HUES48 (cell line): ENCODE results near the gene KIF25.
"Not testable (repeated sequence)": the region's sequence is repeated elsewhere in the genome, so short reads cannot be mapped to it uniquely, and the experiment has no call there.

Experiments
- H3K27ac ChIP-seq: one replicate; pipeline ENCODE4 v1.7.0; 2013; ENCODE audit warnings: low read depth, low read length, inconsistent platforms
- H3K27me3 ChIP-seq: 2 replicates; pipeline ENCODE4 v1.6.1; 2013; ENCODE audit warnings: mild to moderate bottlenecking, low read length; ENCODE audit not compliant: control insufficient read depth, insufficient read depth
- H3K36me3 ChIP-seq: 2 replicates; pipeline ENCODE4 v1.6.1; 2013; ENCODE audit warnings: low read length; ENCODE audit not compliant: control insufficient read depth, insufficient read depth
- H3K4me1 ChIP-seq: 2 replicates; pipeline ENCODE4 v1.6.1; 2013; ENCODE audit warnings: mild to moderate bottlenecking, low read length; ENCODE audit not compliant: control insufficient read depth, insufficient read depth
- H3K4me3 ChIP-seq: 2 replicates; pipeline ENCODE4 v1.5.1; 2013; ENCODE audit warnings: mild to moderate bottlenecking, low read depth, low read length
- H3K9ac ChIP-seq: 2 replicates; pipeline ENCODE4 v1.6.1; 2013; ENCODE audit warnings: mild to moderate bottlenecking, low read depth, low read length, moderate library complexity
- H3K9me3 ChIP-seq: 2 replicates; pipeline ENCODE4 v1.6.1; 2013; ENCODE audit warnings: low read length; ENCODE audit not compliant: control insufficient read depth, insufficient read depth

KIF25 gene

GRCh38 chr6:167998215-167998614, 744 bp downstream of the KIF25 start:
- Histone ChIP-seq H3K36me3 (no peaks in the 10 kb centered on the region), H3K4me1 (no peaks in the 10 kb centered on the region), H3K27me3 (no peaks in the 10 kb centered on the region), H3K27ac (no peak overlapping the region), H3K9me3 (no peaks in the 10 kb centered on the region), H3K4me3 (no peak overlapping the region), H3K9ac (no peak overlapping the region)

GRCh38 chr6:168000198-168001028, 2.9 kb downstream of the KIF25 start:
- Histone ChIP-seq H3K27ac (no peak overlapping the region), H3K9ac (no peak overlapping the region), H3K36me3 (no peaks in the 10 kb centered on the region), H3K27me3 (no peaks in the 10 kb centered on the region), H3K9me3 (no peaks in the 10 kb centered on the region), H3K4me1 (no peaks in the 10 kb centered on the region), H3K4me3 (no peak overlapping the region)

GRCh38 chr6:168001029-168001332, 3.5 kb downstream of the KIF25 start:
- Histone ChIP-seq H3K9me3 (no peaks in the 10 kb centered on the region), H3K36me3 (no peaks in the 10 kb centered on the region), H3K27me3 (no peaks in the 10 kb centered on the region), H3K4me3 (no peak overlapping the region), H3K9ac (no peak overlapping the region), H3K4me1 (no peaks in the 10 kb centered on the region), H3K27ac (no peak overlapping the region)

DNA sequence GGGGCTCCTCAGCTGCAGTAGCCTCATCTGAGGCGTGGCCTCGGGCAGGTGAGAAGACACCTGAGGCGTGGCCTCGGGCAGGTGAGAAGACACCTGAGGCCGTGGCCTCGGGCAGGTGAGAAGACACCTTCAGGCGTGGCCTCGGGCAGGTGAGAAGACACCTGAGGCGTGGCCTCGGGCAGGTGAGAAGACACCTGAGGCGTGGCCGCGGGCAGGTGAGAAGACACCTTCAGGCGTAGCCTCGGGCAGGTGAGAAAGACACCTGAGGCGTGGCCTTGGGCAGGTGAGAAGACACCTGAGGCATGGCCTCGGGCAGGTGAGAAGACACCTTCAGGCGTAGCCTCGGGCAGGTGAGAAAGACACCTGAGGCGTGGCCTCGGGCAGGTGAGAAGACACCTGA, 4.0 kb downstream of the KIF25 start:
- H3K27ac ChIP-seq, H3K4me1 ChIP-seq, H3K9me3 ChIP-seq, H3K9ac ChIP-seq, H3K36me3 ChIP-seq, H3K27me3 ChIP-seq, H3K4me3 ChIP-seq: not testable (repeated sequence)

DNA sequence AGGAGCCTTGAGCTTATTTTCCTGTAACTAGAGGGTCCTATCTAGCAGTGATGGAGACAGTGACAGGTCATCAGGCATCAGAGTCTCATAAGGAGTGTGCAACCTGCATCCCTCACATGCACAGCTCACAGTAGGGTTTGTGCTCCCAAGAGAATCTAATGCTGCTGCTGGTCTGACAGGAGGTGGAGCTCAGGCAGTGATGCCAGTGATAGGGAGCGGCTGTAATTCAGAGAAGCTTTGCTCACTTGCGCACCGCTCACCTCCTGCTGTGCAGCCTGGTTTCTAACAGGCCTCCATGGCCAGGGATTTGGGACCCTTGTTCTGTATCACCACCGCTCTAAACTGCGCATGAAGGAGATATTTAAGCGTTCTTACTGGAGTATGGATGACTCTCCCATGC, 5.3 kb downstream of the KIF25 start:
- Histone ChIP-seq H3K9me3 (no peaks in the 10 kb centered on the region), H3K4me3 (no peak overlapping the region), H3K27ac (no peak overlapping the region), H3K4me1 (no peaks in the 10 kb centered on the region), H3K27me3 (no peaks in the 10 kb centered on the region), H3K36me3 (no peaks in the 10 kb centered on the region), H3K9ac (no peak overlapping the region)

DNA sequence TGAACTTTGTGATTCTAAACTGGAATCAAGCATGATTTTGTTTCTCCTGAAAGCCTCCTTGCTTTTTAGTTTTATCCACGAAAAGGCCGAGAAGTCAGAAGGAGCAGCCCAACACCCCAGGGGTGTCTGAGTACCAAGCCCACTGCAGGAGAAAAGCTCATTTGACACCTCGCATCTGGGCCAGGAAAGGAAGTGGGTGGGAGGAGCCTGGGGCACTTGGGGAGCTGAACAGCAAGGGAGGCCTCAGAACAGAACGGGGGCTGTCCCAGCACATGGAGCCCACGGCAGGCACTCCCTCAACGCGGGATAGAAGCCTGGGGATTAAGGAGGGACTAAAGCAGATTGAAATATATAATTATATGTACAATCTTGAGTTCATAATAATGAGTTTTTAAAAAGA, 6.6 kb downstream of the KIF25 start:
- no peak overlapping the region for H3K4me3 ChIP-seq
- no peaks in the 10 kb centered on the region for H3K36me3 ChIP-seq
- H3K27me3 ChIP-seq = no peaks in the 10 kb centered on the region
- no peaks in the 10 kb centered on the region for H3K9me3 ChIP-seq
- no peak overlapping the region for H3K9ac ChIP-seq
- no peak overlapping the region for H3K27ac ChIP-seq
- no peaks in the 10 kb centered on the region for H3K4me1 ChIP-seq

GRCh38 chr6:168004945-168005344, 7.5 kb downstream of the KIF25 start:
- Histone ChIP-seq H3K4me1 (no peaks in the 10 kb centered on the region), H3K27me3 (no peaks in the 10 kb centered on the region), H3K9me3 (no peaks in the 10 kb centered on the region), H3K9ac (no peak overlapping the region), H3K4me3 (no peak overlapping the region), H3K36me3 (no peaks in the 10 kb centered on the region), H3K27ac (no peak overlapping the region)

DNA sequence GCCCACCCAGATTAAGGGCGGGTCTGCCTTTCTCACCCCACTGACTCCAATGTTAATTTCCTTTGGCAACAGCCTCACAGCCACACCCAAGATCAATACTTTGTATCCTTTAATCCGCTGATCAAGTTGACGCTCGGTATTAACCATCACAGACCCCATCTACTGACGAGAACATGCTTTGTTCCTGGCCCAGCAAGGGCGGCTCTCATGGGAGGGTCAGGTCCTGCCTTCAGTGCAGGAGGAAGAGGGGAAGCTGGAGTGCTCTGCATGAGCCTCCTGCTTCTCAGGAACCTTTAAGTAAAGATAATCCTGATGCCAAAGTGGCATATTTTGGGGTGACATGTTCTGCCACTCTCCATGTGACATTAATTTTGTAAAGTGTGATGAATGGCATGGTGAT, 8.3 kb downstream of the KIF25 start:
- Histone ChIP-seq H3K27me3 (no peaks in the 10 kb centered on the region), H3K4me1 (no peaks in the 10 kb centered on the region), H3K27ac (no peak overlapping the region), H3K36me3 (no peaks in the 10 kb centered on the region), H3K9ac (no peak overlapping the region), H3K4me3 (no peak overlapping the region), H3K9me3 (peaks cover 2% of the 10 kb centered on the region; the same call in 1 of the 2 replicates)

- H3K27ac ChIP-seq = no peak overlapping the region
- H3K4me1 ChIP-seq = no peaks in the 10 kb centered on the region
- H3K36me3 ChIP-seq = no peaks in the 10 kb centered on the region
- no peak overlapping the region for H3K9ac ChIP-seq
- no peak overlapping the region for H3K4me3 ChIP-seq
- H3K9me3 ChIP-seq = peaks cover 13% of the 10 kb centered on the region; the same call in 1 of the 2 replicates
- H3K27me3 ChIP-seq = no peaks in the 10 kb centered on the region
Observed at GRCh38 chr6:168007592-168008338, 10.3 kb downstream of the KIF25 start.

DNA sequence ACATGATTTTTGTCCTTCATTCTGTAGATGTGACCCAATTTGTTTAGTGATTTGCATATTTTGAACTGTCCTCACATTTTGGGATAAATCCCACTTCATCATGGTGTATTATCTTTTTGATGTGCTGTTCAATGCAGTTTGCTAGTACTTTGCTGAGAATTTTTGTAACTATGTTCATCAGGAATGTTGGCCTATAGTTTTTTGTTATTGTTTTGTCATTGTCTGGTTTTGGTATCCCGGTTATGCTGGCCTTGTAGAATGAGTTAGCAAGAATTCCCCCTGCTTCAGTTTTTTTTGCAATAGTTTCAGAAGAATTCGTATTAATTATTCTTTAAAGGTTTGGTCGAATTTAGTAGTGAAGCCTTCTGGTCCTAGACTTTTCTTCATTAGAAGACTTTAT, 11.9 kb downstream of the KIF25 start:
- no peak overlapping the region for H3K9ac ChIP-seq
- H3K4me1 ChIP-seq = no peaks in the 10 kb centered on the region
- no peaks in the 10 kb centered on the region for H3K36me3 ChIP-seq
- peaks cover 13% of the 10 kb centered on the region; the same call in 1 of the 2 replicates for H3K9me3 ChIP-seq
- H3K4me3 ChIP-seq = no peak overlapping the region
- H3K27ac ChIP-seq = no peak overlapping the region
- no peaks in the 10 kb centered on the region for H3K27me3 ChIP-seq

DNA sequence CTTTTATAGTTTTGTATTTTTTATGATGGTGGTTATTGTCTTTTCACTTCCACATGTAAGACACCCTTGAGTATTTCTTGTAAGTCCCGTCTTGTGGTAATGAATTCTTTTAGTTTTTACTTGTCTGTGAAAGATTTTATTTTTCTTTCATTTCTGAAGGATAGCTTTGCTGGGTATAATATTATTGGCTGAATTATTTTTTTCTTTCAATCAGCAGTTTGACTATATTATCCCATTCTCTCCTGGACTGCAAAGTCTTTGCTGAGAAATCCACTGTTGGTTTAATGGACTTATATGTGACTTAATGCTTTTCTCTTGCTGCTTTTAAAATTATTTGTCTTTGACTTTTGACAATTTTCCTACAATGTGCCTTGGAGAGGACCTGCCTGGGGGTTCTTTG, 13.8 kb downstream of the KIF25 start:
- Histone ChIP-seq H3K27me3 (no peaks in the 10 kb centered on the region), H3K27ac (no peak overlapping the region), H3K9me3 (peaks cover 13% of the 10 kb centered on the region; the same call in 1 of the 2 replicates), H3K9ac (no peak overlapping the region), H3K36me3 (no peaks in the 10 kb centered on the region), H3K4me1 (peaks cover 1% of the 10 kb centered on the region; the same call in 1 of the 2 replicates), H3K4me3 (no peak overlapping the region)
